ENCODE measurements around the gene TANGO2.

Gene TANGO2

GRCh38 chr22:20058989-20059770 lies 38.3 kb downstream of the TANGO2 start:
- TF ChIP-seq, protein P1, sequence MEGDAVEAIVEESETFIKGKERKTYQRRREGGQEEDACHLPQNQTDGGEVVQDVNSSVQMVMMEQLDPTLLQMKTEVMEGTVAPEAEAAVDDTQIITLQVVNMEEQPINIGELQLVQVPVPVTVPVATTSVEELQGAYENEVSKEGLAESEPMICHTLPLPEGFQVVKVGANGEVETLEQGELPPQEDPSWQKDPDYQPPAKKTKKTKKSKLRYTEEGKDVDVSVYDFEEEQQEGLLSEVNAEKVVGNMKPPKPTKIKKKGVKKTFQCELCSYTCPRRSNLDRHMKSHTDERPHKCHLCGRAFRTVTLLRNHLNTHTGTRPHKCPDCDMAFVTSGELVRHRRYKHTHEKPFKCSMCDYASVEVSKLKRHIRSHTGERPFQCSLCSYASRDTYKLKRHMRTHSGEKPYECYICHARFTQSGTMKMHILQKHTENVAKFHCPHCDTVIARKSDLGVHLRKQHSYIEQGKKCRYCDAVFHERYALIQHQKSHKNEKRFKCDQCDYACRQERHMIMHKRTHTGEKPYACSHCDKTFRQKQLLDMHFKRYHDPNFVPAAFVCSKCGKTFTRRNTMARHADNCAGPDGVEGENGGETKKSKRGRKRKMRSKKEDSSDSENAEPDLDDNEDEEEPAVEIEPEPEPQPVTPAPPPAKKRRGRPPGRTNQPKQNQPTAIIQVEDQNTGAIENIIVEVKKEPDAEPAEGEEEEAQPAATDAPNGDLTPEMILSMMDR (IDR thresholded peaks at IDR 0.05; ENCODE audit: control insufficient read depth, insufficient read depth, low read depth, low read length, missing control alignments) = no peak
- no peak for DNase-seq (ENCODE audit: low read depth)
- no peak overlapping the region for H3K4me3 ChIP-seq (ENCODE audit: control insufficient read depth, low read depth, low read length)

DNA sequence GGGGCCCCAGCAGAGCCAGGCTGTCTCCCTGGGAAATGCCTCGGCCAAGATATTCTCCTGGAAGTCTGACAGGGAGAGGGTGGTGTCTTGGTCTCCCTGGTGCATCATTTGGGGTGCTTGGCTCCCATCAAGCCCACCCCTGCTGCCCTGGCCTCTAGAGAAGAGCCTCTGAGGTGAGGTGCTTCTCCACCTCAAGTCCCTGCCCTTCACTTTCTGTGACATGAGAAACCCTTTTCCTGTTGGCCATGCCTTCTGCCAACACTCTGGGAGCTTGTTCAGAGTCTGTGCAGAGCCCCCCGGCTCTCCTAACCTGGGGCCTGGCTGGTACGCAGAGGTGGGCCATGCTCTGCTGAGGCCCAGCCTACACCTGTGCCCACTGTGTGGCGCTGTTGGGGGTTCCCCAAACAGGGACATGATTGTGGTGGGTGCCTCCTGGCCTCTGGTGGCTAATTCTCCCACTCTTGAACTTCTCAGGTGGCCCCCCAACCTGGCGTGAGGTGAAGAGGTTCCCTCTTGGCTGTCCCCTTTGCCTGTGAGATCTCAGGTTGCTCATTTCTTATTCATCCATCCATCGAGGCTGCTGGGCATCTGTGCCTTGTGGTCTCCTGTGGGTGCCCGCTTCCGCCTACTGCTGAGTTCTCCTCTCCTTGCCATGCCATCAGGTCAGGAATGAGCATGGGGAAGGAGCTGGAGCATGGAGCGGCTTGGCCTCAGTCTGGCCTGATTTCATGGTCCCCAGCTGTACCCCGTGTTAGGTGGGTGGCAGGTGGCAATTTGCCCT lies 40.0 kb downstream of the TANGO2 start:
- no peak for DNase-seq (ENCODE audit: low read depth)
- TF ChIP-seq, protein P1 (IDR thresholded peaks at IDR 0.05; ENCODE audit: control insufficient read depth, insufficient read depth, low read depth, low read length, missing control alignments) = no peak

GRCh38 chr22:20061481-20061861 lies 40.6 kb downstream of the TANGO2 start:
- H3K4me3 ChIP-seq (ENCODE audit: control insufficient read depth, low read depth, low read length) = no peak overlapping the region
- DNase-seq (ENCODE audit: low read depth) = no peak
- TF ChIP-seq, protein P1 (IDR thresholded peaks at IDR 0.05; ENCODE audit: control insufficient read depth, insufficient read depth, low read depth, low read length, missing control alignments) = no peak

More for the DNA sequence above, 40.0 kb downstream of the TANGO2 start:
- H3K4me3 ChIP-seq (ENCODE audit: control insufficient read depth, low read depth, low read length) = no peak overlapping the region

GRCh38 chr22:20062043-20062765 lies 41.3 kb downstream of the TANGO2 start:
- DNase-seq (ENCODE audit: low read depth) = no peak
- TF ChIP-seq, protein P1 (IDR thresholded peaks at IDR 0.05; ENCODE audit: control insufficient read depth, insufficient read depth, low read depth, low read length, missing control alignments) = no peak
- no peak overlapping the region for H3K4me3 ChIP-seq (ENCODE audit: control insufficient read depth, low read depth, low read length)

- TF ChIP-seq, protein P1 (IDR thresholded peaks at IDR 0.05; ENCODE audit: control insufficient read depth, insufficient read depth, low read depth, low read length, missing control alignments) = no peak
- no peak overlapping the region for H3K4me3 ChIP-seq (ENCODE audit: control insufficient read depth, low read depth, low read length)
- DNase-seq (ENCODE audit: low read depth) = peak; percentile 3
These were observed 41.8 kb downstream of the TANGO2 start for GRCh38 chr22:20062766-20063083.

DNA sequence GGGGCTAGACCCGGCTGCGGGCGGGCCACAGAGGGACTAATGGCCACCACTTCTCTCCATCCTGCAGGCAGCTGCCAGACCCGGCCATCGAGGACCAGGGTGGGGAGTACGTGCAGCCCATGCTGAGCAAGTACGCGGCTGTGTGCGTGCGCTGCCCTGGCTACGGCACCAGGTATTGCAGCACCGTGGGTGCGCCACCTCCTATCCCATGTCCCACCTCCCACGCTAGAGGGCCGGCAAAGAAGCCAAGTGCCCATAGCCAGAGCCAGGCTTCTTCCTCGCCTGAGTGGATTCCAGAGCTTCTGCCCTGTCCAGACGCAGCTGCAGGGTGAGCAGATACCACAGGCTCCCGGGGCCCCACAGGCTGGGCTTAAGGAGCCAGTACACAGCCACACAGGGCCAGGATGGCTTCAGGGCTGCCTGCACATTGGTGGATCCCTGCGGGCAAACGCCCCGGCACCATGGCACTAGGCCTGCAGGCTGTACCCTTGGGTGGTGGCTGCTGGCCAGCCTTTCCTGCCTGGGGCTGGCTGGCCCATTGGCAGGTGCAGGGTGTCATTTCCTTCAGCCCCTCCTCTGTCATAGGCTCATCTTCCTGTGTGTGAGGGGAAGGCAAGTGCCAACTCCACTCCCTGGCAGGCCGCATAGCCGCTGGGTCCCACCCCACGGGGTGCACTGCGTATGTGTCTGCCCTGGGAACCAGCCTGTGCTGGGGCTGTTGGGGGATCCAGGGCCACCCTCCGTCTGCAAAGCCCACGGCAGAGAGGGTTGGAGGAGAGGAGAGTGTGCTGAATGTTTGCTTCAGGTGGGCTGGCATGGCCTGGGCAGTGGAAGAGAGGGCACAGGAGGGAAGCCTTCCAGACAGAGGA lies 42.6 kb downstream of the TANGO2 start:
- TF ChIP-seq, protein P1 (IDR thresholded peaks at IDR 0.05; ENCODE audit: control insufficient read depth, insufficient read depth, low read depth, low read length, missing control alignments) = no peak
- no peak overlapping the region for H3K4me3 ChIP-seq (ENCODE audit: control insufficient read depth, low read depth, low read length)
- no peak for DNase-seq (ENCODE audit: low read depth)
